DND-41 (cell line): ENCODE measurements around the gene VPS37B.

Experiments used
- ATAC-seq: fragments of 200-7000 bp; cut with Tn5 transposase; 3 replicates; pipeline ENCODE4 v1.9.1; 2021; ENCODE audit warnings: low read depth; ENCODE audit not compliant: insufficient read depth
- DNase-seq: peaks from one replicate; pipeline ENCODE4 v3.0.0-alpha.2; 2020
- H2AFZ ChIP-seq: 2 replicates; pipeline ENCODE4 v1.6.0; 2012; ENCODE audit warnings: low read depth, low read length
- H3K27ac ChIP-seq: 2 replicates; pipeline ENCODE4 v1.5.1; 2012; ENCODE audit warnings: low read length, inconsistent platforms
- H3K27me3 ChIP-seq: fragments of 200-600 bp; sonication (generic); 2 replicates; pipeline ENCODE4 v1.6.0; 2012; ENCODE audit warnings: low read length, mild to moderate bottlenecking, inconsistent platforms; ENCODE audit not compliant: insufficient read depth, poor library complexity
- H3K36me3 ChIP-seq: 2 replicates; pipeline ENCODE4 v1.5.1; 2012; ENCODE audit warnings: low read length, inconsistent platforms; ENCODE audit not compliant: insufficient read depth
- H3K4me1 ChIP-seq: 2 replicates; pipeline ENCODE4 v1.5.1; 2012; ENCODE audit warnings: mild to moderate bottlenecking, low read length; ENCODE audit not compliant: insufficient read depth
- H3K4me2 ChIP-seq: 2 replicates; pipeline ENCODE4 v1.6.0; 2012; ENCODE audit warnings: mild to moderate bottlenecking, moderate library complexity, low read length, inconsistent platforms; ENCODE audit not compliant: insufficient read depth
- H3K4me3 ChIP-seq, 2 experiments: fragments of 200-600 bp in 1 of 2; shearing (Covaris generic) in 1 of 2; 2 replicates each; pipeline ENCODE4 v1.5.1; 2012 to 2016; ENCODE audit warnings: inconsistent platforms in 2 of 2, low read length in 2 of 2, mild to moderate bottlenecking in 2 of 2, low read depth in 1 of 2, moderate library complexity in 1 of 2
- H3K79me2 ChIP-seq: 2 replicates; pipeline ENCODE4 v1.6.0; 2012; ENCODE audit warnings: low read length, inconsistent platforms; ENCODE audit not compliant: insufficient read depth
- H3K9ac ChIP-seq: 2 replicates; pipeline ENCODE4 v1.6.0; 2012; ENCODE audit warnings: low read depth, mild to moderate bottlenecking, inconsistent platforms, low read length, moderate library complexity
- H3K9me3 ChIP-seq: 2 replicates; pipeline ENCODE4 v1.5.1; 2012; ENCODE audit warnings: low read length, moderate library complexity, mild to moderate bottlenecking, inconsistent platforms; ENCODE audit not compliant: insufficient read depth, severe bottlenecking
- H4K20me1 ChIP-seq: 2 replicates; pipeline ENCODE4 v1.6.0; 2012; ENCODE audit warnings: low read length; ENCODE audit not compliant: insufficient read depth
- EZH2 ChIP-seq: IDR thresholded peaks from 3 replicates; pipeline ENCODE4 v1.6.1; 2012; ENCODE audit warnings: borderline replicate concordance, low read depth, mild to moderate bottlenecking, moderate library complexity, low read length, inconsistent platforms; ENCODE audit not compliant: severe bottlenecking
- TF ChIP-seq, protein P1 (sequence below): IDR thresholded peaks from 2 replicates; pipeline ENCODE4 v1.5.1; 2012; ENCODE audit warnings: borderline replicate concordance, low read length, moderate library complexity, mild to moderate bottlenecking; ENCODE audit not compliant: poor library complexity, severe bottlenecking; ENCODE audit errors: extremely low read depth

Gene VPS37B

DNA sequence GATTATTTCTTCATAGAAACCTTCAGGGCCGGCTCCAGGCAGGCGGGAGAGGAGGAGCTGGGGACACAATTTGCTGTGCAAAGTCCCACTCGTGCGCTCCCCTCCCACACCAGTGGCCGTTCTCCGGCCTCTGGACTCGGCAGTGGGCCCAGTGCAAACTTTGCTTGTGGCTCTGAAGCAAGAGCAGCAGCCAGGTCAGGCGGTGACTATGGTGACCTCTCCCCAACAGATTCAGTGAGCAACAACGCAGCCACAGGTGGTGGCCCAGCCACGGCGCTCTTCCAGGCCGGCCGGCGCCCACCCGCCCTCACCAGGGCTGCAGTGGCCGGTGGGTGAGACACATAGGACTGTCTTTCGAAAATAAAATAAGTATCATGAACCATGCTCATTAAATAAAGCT lies 29.5 kb downstream of the VPS37B start:
- peaks cover 20% of the 10 kb centered on the region; the same call in 1 of the 2 replicates for H4K20me1 ChIP-seq
- ATAC-seq (no peak), DNase-seq (no peak)
- H3K4me3 ChIP-seq, result no peak overlapping the region
- no peaks in the 10 kb centered on the region for H3K9me3 ChIP-seq
- H3K4me2 ChIP-seq, result no peak overlapping the region
- H3K4me1 ChIP-seq, result no peaks in the 10 kb centered on the region
- H3K27ac ChIP-seq, result no peak overlapping the region
- H3K27me3 ChIP-seq, result no peaks in the 10 kb centered on the region
- H3K9ac ChIP-seq, result no peak overlapping the region
- TF ChIP-seq EZH2, result no peak
- TF ChIP-seq, protein P1, sequence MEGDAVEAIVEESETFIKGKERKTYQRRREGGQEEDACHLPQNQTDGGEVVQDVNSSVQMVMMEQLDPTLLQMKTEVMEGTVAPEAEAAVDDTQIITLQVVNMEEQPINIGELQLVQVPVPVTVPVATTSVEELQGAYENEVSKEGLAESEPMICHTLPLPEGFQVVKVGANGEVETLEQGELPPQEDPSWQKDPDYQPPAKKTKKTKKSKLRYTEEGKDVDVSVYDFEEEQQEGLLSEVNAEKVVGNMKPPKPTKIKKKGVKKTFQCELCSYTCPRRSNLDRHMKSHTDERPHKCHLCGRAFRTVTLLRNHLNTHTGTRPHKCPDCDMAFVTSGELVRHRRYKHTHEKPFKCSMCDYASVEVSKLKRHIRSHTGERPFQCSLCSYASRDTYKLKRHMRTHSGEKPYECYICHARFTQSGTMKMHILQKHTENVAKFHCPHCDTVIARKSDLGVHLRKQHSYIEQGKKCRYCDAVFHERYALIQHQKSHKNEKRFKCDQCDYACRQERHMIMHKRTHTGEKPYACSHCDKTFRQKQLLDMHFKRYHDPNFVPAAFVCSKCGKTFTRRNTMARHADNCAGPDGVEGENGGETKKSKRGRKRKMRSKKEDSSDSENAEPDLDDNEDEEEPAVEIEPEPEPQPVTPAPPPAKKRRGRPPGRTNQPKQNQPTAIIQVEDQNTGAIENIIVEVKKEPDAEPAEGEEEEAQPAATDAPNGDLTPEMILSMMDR, result no peak
- H2AFZ ChIP-seq, result no peak overlapping the region
- H3K79me2 ChIP-seq, result peaks cover 4% of the 10 kb centered on the region; the same call in 1 of the 2 replicates
- peaks cover 75% of the 10 kb centered on the region for H3K36me3 ChIP-seq

DNA sequence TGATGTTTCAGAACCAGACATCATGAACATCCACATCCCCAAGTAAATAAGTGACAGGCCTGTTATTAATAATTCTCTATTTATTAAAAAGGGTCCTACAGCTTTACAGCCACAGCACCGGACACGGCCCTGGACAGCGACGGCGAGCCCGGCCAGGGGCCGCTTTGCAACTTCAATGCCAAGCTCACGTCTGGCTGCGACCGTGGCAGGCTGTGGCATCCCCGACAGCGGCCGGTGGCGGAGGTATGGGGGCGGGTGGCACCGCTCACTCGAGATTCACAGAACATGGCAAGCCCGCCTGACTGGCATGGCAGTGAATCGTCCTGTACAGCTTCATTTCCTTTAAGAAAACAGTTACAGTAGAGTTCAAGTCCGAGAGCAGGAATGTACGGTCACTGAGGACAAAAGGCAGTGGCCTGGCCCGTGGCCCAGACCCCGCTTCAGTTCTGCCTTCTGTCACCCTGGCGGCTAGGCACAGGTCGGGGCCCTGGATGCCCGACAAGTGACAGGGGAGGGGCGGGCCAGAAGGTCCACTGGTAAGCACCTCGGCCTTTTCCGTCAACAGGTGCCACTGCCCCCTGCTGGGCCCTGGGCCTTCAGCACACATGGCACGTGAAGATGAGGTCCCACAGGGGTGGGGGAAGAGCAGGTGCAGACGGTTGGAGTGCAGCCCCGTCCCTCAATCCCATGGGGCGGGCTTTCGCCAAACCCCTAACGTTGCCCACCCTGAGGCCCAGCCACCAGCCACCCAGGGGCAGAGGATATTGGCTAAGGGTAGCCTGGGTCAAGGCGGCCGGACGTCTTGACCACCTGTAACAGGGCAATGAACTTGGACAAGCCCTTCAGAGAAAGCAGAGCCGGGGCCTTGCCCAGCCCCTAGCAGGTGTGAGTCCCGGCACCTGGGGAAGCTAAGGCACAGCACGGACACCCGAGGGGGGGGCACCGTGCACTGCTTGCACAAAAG lies 30.4 kb downstream of the VPS37B start:
- TF ChIP-seq, protein P1, result peak; percentile 55
- no peak for TF ChIP-seq EZH2
- Histone ChIP-seq H3K9me3 (no peaks in the 10 kb centered on the region), H3K27ac (no peak overlapping the region), H3K36me3 (peaks cover 74% of the 10 kb centered on the region), H3K9ac (no peak overlapping the region), H3K4me2 (no peak overlapping the region), H4K20me1 (0 out of 2 replicates have a peak, but pooled peaks cover 15% of the 10 kb centered on the region), H3K4me1 (no peaks in the 10 kb centered on the region), H3K27me3 (no peaks in the 10 kb centered on the region), H3K4me3 (no peak overlapping the region), H3K79me2 (no peaks in the 10 kb centered on the region), H2AFZ (no peak overlapping the region)
- peak; percentile 40; the same call in 1 of the 3 replicates for ATAC-seq
- peak; percentile 33 for DNase-seq

DNA sequence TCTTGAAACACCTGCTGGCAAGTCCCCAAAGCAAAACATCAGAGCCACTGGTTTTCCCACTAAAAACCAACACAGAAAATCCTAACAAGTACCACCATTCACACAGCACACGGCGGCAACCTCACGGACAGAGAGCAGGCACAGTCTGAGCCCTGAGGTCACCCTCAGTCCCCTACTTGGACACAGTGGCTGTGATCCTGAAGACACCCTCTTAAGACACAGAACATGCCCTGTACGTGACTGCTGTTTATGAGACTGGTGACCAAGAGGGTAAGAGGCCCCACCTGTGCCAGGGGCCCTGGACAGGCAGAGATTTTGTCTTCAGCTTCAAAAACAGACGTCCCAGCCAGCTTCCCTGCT lies 31.1 kb downstream of the VPS37B start:
- no peak overlapping the region for H2AFZ ChIP-seq
- no peak for DNase-seq
- TF ChIP-seq EZH2, result no peak
- TF ChIP-seq, protein P1, result no peak
- H3K4me1 ChIP-seq, result no peaks in the 10 kb centered on the region
- H3K9me3 ChIP-seq, result no peaks in the 10 kb centered on the region
- H3K27me3 ChIP-seq, result no peaks in the 10 kb centered on the region
- no peak for ATAC-seq
- H3K27ac ChIP-seq, result no peak overlapping the region
- H3K4me2 ChIP-seq, result no peak overlapping the region
- H3K9ac ChIP-seq, result no peak overlapping the region
- no peak overlapping the region for H3K4me3 ChIP-seq
- no peaks in the 10 kb centered on the region for H3K79me2 ChIP-seq
- H4K20me1 ChIP-seq, result 0 out of 2 replicates have a peak, but pooled peaks cover 15% of the 10 kb centered on the region
- H3K36me3 ChIP-seq, result peaks cover 69% of the 10 kb centered on the region
